GM12892 (cell line): Measurements from ENCODE around the gene RAD52.

ENCODE experiments used
- POLR2A ChIP-seq: IDR thresholded peaks from 2 replicates; pipeline ENCODE4 v1.6.1; 2011; ENCODE audit warnings: low read depth, low read length, control low read depth
- POLR2AphosphoS5 ChIP-seq: IDR thresholded peaks from 2 replicates; pipeline ENCODE4 v1.6.1; 2011; ENCODE audit warnings: low read depth, low read length, control low read depth

DNA sequence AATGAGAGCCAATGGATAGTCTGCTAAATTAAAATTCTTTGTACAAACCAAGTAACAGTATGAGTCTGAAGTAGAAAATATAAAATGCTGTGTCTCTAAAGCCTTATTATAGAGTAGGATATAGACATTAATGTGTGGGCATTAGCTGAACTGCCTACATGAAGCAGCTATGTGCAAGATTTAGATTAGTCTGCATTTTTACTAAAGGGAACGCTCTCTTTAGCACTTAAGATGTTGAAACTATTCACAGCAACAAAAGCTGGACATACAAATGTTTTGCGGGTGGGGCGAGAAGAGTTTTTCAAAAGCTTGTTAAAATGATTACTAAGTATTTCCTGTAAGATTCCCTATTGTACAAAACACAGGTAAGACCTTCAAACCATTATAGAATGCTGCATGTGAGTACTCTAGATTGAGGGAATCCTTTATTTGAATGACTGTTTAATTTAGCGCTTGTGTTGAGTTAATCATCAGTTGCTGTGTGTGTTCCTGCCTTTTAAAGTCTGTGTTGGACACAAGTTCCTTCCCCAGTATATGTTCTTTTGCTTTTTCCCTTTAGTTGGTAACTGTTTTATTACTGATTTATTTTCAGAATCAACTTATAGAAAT is 87.1 kb downstream of the RAD52 start:
- TF ChIP-seq POLR2A (no peak), POLR2AphosphoS5 (no peak)
